Prostate gland (tissue), 2 donors: ENCODE results near the gene ROCK1.

ENCODE experiments used
- CTCF ChIP-seq, 4 experiments: fragments of 200-600 bp in 2 of 4; fragments of 450-650 bp in 2 of 4; sonication (generic) in 2 of 4; IDR thresholded peaks; 1 replicate in 3 of 4; 2 replicates in 1 of 4; pipeline ENCODE4 v1.5.1; 2016 to 2019; ENCODE audit warnings: antibody characterized with exemption in 4 of 4, mild to moderate bottlenecking in 2 of 4, moderate library complexity in 2 of 4
- POLR2AphosphoS5 ChIP-seq: sonication (generic); formaldehyde crosslinking; IDR thresholded peaks from one replicate; pipeline ENCODE4 v1.6.1; 2017; ENCODE audit warnings: antibody characterized with exemption

DNA sequence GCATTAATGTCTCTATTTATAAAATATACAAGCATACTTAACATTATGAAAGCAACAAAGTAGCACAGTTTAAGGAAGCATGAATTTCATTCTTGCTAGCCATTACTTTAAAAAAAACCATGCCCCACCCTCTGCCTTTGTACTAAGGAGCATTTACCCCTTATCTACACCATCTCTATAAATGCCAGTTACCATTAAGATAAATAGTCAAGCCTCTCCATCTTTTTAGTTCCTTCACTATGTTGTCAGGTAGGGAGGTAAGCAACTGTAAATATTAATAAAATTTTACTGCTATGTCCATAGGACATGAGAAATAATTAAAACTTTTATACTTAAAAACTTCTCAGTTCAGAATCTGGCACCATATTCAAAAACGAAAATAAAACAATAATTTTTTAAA lies 42.1 kb downstream of the ROCK1 start:
- no peak for TF ChIP-seq CTCF (IDR thresholded peaks at IDR 0.05)
- no peak for TF ChIP-seq POLR2AphosphoS5
